Smooth muscle cell (in vitro differentiated cells): ENCODE results near the gene ATP11A. TPM values are rescaled to one million over a fixed set of nuclear protein-coding genes. Genes with fewer than 3 reads are reported as not detected.

Experiments
- DNase-seq: peaks from one replicate; lab custom pipeline; 2025; ENCODE audit not compliant: unreplicated experiment; lab: John Stamatoyannopoulos, UW
- H2AFZ ChIP-seq: fragments of 200-600 bp; sonication (generic); 2 replicates; pipeline ENCODE4 v1.6.0; 2016; ENCODE audit warnings: antibody characterized with exemption, low read depth, mild to moderate bottlenecking
- H3F3A ChIP-seq: fragments of 200-600 bp; sonication (generic); 2 replicates; pipeline ENCODE4 v1.6.0; 2017; ENCODE audit warnings: antibody characterized with exemption, low read depth
- H3K27ac ChIP-seq: fragments of 200-600 bp; sonication (generic); 2 replicates; pipeline ENCODE4 v1.5.1; 2016; ENCODE audit warnings: low read depth, mild to moderate bottlenecking
- H3K27me3 ChIP-seq: fragments of 200-600 bp; sonication (generic); 2 replicates; pipeline ENCODE4 v1.6.1; 2016; ENCODE audit warnings: low read depth, mild to moderate bottlenecking
- H3K36me3 ChIP-seq: fragments of 200-600 bp; sonication (generic); 2 replicates; pipeline ENCODE4 v1.5.1; 2016; ENCODE audit warnings: low read depth
- H3K4me1 ChIP-seq: fragments of 200-600 bp; sonication (generic); 2 replicates; pipeline ENCODE4 v1.5.1; 2016; ENCODE audit warnings: low read depth
- H3K4me2 ChIP-seq: fragments of 200-600 bp; sonication (generic); 2 replicates; pipeline ENCODE4 v1.6.0; 2016; ENCODE audit warnings: mild to moderate bottlenecking
- H3K4me3 ChIP-seq: fragments of 200-600 bp; sonication (generic); 2 replicates; pipeline ENCODE4 v1.5.1; 2016; ENCODE audit warnings: mild to moderate bottlenecking
- H3K79me2 ChIP-seq: fragments of 200-600 bp; sonication (generic); 2 replicates; pipeline ENCODE4 v1.6.0; 2016; ENCODE audit warnings: low read depth, mild to moderate bottlenecking
- H3K9ac ChIP-seq: fragments of 200-600 bp; sonication (generic); 2 replicates; pipeline ENCODE4 v1.6.0; 2016; ENCODE audit warnings: low read depth
- H3K9me3 ChIP-seq: fragments of 200-600 bp; sonication (generic); replicated peaks from 2 replicates; pipeline ENCODE4 v1.5.1; 2016; ENCODE audit warnings: low read depth
- H4K20me1 ChIP-seq: fragments of 200-600 bp; sonication (generic); 2 replicates; pipeline ENCODE4 v1.6.0; 2016; ENCODE audit warnings: low read depth
- WGBS: methylation state at CpG from one replicate; pipeline ENCODE4 v1.1.7; 2016; ENCODE audit warnings: low lambda C conversion rate; 5-methylcytosine and 5-hydroxymethylcytosine counted together
- polyA plus RNA-seq: library from polyadenylated mRNA; unstranded; fragments of >200 nt; fragmentation: Nextera tagmentation; extraction: Ambion mirVana; gene quantifications from 2 replicates; pipeline ENCODE4 v1.2.1, GENCODE V29; 2016
- total RNA-seq: library from RNA; depleted of rRNA; stranded (reverse); fragments of >200 nt; gene quantifications from 2 replicates; pipeline ENCODE4 v1.2.3, GENCODE V29; 2014
- TF ChIP-seq, protein P1 (sequence below): fragments of 200-600 bp; sonication (generic); IDR thresholded peaks from 2 replicates; pipeline ENCODE4 v1.5.1; 2017; ENCODE audit warnings: borderline replicate concordance, mild to moderate bottlenecking, antibody characterized with exemption; ENCODE audit not compliant: insufficient read depth, poor library complexity, severe bottlenecking

Gene ATP11A
- total and polyA plus RNA-seq, 2 experiments from 2014 or later, result 6.5 to 7.5 TPM

DNA sequence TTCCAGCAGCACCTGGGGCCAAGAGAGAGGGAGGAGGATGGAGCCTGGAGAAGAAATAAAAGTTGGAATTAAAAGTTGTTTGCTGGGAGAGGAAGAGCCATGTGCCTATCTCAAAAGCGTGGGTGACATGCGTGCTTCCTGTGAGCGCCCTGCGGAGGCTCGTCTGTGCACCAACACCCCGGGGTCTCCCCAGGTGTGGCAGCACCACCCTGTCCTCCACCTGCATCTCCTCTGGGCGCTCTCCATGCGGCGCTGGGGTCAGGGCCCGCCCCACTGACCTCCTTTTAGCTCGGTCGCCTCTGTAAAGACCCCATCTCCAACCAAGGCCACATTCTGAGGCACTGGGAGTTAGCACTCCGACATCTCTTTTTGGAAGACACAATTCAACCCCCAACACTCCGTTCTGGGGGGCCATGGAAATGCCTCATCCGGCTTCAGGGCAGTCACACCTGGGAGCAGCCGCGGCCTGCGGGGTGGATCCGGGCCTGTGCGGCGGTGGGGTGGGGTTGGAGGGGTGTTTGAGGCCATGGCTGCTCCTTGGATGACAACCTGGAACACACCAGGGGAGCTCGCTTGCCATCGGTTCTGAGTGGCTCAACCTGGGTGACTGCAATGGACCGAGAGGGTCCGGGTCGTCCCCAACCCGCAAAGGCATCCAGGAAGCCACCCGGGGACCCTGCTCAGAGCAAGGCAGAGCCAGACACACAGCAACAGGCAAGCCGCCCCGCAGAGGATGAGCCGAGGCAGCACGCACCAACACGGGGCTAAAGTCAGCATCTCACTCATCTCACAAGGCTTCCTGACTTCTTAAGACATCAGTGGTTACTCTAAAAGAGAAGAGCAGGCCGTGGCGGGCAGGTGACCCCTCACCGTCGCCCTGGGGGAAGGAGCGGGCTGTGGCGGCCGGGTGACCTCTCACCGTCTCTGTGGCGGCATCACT lies 199.8 kb downstream of the ATP11A start:
- TF ChIP-seq, protein P1, sequence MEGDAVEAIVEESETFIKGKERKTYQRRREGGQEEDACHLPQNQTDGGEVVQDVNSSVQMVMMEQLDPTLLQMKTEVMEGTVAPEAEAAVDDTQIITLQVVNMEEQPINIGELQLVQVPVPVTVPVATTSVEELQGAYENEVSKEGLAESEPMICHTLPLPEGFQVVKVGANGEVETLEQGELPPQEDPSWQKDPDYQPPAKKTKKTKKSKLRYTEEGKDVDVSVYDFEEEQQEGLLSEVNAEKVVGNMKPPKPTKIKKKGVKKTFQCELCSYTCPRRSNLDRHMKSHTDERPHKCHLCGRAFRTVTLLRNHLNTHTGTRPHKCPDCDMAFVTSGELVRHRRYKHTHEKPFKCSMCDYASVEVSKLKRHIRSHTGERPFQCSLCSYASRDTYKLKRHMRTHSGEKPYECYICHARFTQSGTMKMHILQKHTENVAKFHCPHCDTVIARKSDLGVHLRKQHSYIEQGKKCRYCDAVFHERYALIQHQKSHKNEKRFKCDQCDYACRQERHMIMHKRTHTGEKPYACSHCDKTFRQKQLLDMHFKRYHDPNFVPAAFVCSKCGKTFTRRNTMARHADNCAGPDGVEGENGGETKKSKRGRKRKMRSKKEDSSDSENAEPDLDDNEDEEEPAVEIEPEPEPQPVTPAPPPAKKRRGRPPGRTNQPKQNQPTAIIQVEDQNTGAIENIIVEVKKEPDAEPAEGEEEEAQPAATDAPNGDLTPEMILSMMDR, result no peak
- Histone ChIP-seq H3K4me2 (no peak overlapping the region), H3K9ac (no peak overlapping the region), H3K4me1 (peaks cover 42% of the 10 kb centered on the region), H2AFZ (no peak overlapping the region), H3K4me3 (no peak overlapping the region), H3K36me3 (no peaks in the 10 kb centered on the region), H4K20me1 (no peaks in the 10 kb centered on the region), H3K79me2 (no peaks in the 10 kb centered on the region), H3K27me3 (peaks cover 26% of the 10 kb centered on the region), H3K9me3 (no peaks in the 10 kb centered on the region), H3K27ac (no peak overlapping the region), H3F3A (peaks cover 4% of the 10 kb centered on the region)
- no peak for DNase-seq
- WGBS, result 95% methylated on average over 42 of the region's 42 CpGs

DNA sequence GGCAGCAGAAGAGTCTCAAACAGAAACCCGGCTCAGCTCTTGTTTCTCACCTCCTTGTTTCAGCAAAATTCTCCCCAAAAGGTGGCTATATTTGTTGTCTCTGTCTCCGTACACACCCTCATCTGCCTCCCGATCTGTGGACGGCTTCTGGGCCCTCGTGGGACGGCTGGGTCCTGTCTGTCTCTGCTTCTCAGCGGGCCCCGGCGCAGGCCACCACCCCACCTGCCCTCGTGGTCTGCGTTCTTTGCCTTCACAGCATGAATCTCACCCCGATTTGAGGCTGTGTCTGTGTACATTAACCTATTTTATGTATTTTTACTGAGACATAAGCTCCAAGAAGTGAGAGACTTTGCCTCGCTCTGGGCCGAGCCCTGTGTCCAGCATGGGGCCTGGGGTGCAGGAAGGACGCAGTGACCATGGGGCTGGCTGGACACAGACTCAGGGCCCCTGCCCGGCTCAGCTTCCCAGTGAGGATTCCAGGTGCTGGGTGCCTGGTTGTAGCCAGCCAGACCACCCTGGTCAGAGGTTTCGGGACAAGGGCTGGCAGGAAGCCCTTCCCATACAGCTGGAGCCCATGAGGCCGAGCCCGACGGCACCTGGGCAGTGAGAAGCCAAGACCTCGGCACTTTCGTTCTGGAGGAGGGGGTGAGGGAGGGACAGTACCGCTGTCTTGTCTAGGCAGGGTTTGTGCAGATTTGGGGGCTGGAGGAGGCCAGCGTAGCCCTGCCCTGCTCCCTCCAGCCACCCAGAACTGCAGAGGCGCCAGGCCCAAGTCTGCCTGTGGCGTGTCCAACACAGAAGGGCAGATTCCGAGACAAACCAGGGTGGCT lies 200.7 kb downstream of the ATP11A start:
- Histone ChIP-seq H3K9ac (no peak overlapping the region), H3K27ac (no peak overlapping the region), H4K20me1 (no peaks in the 10 kb centered on the region), H3K4me2 (no peak overlapping the region), H3K27me3 (peaks cover 31% of the 10 kb centered on the region), H3K79me2 (no peaks in the 10 kb centered on the region), H3K4me3 (no peak overlapping the region), H3K4me1 (peaks cover 51% of the 10 kb centered on the region), H3K9me3 (no peaks in the 10 kb centered on the region), H3F3A (peaks cover 4% of the 10 kb centered on the region), H3K36me3 (no peaks in the 10 kb centered on the region), H2AFZ (no peak overlapping the region)
- DNase-seq, result no peak
- 93% methylated on average over 27 of the region's 27 CpGs for WGBS
- TF ChIP-seq, protein P1, result no peak

DNA sequence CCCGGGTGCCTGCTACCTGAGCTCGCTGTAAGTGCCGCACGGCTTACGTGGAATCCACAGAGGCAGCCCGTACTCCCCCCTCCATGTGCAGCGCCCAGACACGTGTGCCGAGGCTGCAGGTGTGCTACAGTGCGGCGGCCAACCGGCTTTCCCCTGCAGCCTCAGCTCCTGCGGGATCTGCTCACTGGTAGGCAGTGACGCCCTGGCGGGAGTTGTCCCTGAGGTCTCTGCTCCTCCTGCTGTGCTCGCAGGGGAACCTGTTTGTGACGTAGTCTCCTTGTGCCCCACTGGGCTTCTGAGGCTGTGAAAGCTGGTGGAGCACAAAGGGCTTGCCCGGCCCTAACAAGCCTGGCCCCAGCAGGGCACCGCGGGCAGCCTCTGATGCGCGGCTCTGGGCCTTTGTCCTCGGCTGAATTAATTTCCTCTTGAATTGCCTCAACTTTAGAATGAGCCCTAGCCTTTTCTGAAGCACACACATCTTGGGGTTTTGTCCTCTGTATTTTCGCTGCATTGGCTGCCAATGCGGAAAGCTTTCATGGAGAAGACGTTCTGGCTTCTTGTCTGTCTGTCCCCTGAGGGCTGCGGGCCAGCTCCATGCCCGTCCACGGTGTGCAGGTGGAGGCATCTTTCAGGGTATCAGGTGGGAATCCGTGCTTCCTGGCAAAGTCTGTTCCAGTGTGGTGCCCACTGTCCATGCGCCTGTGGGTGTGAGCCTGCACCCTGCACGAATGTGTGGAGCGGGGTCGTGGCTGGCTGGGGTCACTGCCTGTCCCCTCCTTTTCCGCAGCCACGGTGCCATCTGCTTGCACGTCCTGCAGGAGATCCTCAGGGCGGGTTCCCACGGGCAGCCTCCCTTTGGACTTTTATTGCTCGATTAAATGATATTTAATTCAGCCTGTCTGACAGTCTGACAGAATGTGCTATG lies 201.9 kb downstream of the ATP11A start:
- WGBS, result 63% methylated on average over 40 of the region's 40 CpGs
- TF ChIP-seq, protein P1, result no peak
- Histone ChIP-seq H4K20me1 (no peaks in the 10 kb centered on the region), H3K9me3 (no peaks in the 10 kb centered on the region), H3K9ac (no peak overlapping the region), H3K4me1 (peaks cover 44% of the 10 kb centered on the region), H3K79me2 (no peaks in the 10 kb centered on the region), H3K36me3 (no peaks in the 10 kb centered on the region), H3K4me2 (no peak overlapping the region), H3K27me3 (peaks cover 31% of the 10 kb centered on the region), H3K4me3 (no peak overlapping the region), H3F3A (no peaks in the 10 kb centered on the region), H3K27ac (no peak overlapping the region), H2AFZ (no peak overlapping the region)
- no peak for DNase-seq
